HG03520 (cell line): ENCODE measurements around the gene TIMM29.
A peak's percentile ranks its signal among the peaks of the same experiment; 100 is the strongest.
"Not testable (repeated sequence)": the region's sequence is repeated elsewhere in the genome, so short reads cannot be mapped to it uniquely, and the experiment has no call there.

ENCODE experiments used
- ATAC-seq: cut with Tn5 transposase; IDR thresholded peaks from one replicate; pipeline ENCODE4 v1.9.1; 2021; ENCODE audit warnings: mild to moderate bottlenecking, moderate library complexity; ENCODE audit not compliant: unreplicated experiment

The TIMM29 gene

DNA sequence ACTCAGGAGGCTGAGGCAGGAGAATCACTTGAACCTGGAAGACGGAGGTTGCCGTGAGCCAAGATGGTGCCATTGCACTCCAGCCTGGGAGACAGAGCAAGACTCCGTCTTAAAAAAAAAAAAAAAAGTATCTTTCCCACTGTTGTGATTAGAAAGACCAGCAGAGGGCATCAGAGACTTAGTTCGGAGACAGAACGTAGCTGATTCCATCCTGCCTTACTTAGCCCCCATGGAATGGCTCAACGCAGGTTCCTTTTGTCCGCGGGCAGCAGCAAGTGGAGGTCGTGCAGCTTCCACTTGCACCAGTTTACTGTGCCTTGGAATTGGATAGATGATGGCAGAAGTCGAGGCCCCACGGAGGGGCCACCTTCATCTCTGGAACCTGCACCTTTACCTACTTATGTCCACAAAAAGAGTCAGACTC, 8.1 kb downstream of the TIMM29 start:
- ATAC-seq: no peak

DNA sequence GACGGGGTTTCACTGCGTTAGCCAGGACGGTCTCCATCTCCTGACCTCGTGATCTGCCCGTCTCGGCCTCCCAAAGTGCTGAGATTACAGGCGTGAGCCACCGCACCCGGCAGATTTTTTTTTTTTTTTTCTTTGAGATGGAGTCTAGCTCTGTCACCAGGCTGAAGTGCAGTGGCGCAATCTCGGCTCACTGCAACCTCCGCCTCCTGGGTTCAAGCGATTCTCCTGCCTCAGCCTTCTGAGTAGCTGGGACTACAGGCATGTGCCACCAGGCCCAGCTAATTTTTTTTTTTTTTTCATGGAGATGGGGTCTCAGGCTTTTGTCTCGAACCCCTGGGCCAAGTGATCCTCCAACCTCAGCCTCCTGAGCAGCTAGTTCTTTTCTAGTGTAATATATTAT, 13.0 kb downstream of the TIMM29 start:
- ATAC-seq: not testable (repeated sequence)

GRCh38 chr19:10943412-10943811, 14.8 kb downstream of the TIMM29 start:
- not testable (repeated sequence) for ATAC-seq

DNA sequence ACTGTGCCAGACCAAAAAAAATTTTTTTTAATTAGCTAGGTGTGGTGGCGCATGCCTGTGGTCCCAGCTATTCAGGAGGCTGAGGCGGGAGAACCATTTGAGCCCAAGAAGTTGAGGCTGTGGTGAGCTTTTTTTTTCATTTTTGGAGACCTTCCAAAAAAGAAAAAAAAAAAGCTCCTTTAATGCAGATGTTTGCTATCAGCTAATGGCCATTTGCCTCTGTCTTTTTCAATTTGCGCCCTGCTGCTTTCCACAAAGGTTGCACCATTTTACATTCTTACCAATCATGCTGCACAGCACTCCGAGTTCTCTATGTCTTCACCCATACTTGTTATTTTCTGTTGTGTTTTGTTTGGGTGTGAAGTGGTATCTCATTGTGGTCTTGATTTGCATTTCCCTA, 16.7 kb downstream of the TIMM29 start:
- ATAC-seq: no peak

DNA sequence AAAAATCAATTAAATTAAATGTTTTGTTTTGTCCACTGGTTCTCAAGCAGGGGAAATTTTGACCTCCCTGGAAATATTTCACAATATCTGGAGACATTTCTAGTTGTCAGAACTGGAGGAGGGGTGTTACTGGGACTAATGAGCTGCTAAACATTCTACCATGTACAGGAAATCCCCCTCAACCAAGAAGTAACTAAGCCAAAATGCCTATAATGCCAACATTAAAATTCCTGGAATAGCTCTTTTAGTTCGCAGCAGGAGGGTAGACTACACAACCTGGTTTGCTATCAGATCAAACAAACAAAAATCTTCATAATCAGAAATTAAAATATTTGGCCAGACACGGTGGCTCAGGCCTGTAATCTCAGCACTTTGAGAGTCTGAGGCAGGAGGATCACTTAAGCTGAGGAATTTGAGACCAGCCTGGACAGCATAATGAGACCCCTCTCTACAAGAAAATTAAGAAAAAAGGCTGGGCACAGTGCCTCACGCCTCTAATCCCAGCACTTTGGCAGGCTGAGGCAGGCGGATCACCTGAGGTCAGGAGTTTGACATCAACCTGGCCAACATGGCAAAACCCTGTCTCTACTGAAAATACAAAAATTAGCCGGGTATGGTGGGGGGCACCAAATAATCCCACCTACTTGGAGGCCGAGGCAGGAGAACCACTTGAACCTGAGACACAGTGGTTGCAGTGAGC, 18.5 kb downstream of the TIMM29 start:
- ATAC-seq: no peak

DNA sequence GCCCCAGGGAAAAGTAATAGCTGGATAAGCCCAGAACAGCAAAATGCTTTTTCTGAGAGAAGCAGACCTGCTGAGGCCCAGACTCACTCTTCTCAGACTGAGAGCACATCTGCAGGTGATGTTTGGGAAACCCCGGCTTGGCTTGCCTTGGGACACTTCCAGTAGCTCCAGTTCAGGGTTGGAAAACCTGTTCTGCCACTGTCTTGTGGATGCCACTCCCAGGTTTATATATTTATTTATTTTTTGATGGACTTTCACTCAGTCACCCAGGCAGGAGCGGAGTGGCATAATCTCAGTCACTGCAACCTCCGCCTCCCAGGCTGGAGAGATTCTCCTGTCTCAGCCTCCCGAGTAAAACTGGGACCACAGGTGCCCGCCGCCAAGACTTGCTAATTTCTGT, 24.2 kb downstream of the TIMM29 start:
- ATAC-seq: no peak

- ATAC-seq: not testable (repeated sequence)
Measured at GRCh38 chr19:10959277-10959968, 30.8 kb downstream of the TIMM29 start.

DNA sequence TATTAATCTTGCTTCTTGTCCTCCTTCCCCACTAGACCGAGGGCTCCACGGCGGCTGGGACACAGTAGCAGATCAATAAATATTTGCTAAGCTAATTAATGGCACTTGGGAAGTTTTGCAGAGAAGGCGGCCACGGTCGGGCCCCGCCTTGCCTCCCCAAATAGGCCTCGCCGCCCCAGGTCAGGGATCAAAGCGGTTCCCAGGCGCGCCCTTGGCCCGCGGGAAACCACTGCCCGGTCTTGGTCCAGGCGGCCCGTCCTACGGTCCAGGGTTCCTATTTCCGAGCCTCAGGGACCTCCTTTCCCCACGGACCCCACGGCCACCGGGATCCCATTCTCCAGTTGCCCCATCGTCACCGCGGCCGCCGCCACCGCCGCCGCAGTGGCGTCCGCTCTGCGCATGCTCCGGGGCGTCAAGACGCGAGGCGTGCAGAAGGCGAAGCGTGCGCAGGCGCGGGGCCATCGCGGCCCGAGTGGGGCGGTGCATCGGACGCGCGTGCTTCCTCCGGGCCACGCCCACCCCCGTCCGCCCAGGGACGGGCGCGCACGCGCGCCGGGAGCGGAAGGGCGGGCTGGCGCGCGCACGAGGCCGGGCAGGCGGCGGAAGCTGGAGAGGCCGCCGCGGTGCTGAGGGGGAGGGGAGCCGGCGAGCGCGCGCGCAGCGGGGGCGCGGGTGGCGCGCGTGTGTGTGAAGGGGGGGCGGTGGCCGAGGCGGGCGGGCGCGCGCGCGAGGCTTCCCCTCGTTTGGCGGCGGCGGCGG, 31.9 kb downstream of the TIMM29 start, which contains the start of gene SMARCA4:
SMARCA4 (plus strand) TSS at position 717 of the 759 bp plus-strand sequence. CDS start 23,122 bp downstream, outside the sequence.
- ATAC-seq: peak; percentile 67

- peak; percentile 31 for ATAC-seq
Measured at GRCh38 chr19:10961073-10961860, 32.7 kb downstream of the TIMM29 start.

DNA sequence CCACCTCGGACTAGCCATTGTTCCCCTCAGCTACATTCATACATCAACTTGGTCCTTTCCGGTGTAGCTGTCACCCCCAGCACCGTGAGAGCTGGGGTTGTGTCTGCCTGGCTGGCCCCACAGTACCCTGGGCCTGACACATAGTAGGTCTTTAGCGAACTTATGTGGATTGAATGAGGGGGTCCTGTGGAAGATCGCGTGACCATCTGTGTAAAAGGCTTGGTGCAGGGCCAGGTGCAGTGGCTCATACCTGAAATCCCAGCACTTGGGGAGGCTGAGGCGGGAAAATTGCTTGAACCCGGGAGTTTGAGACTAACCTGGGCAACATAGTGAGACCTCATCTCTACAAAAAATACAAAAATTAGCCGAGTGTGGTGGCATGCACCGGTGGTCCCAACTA, 34.3 kb downstream of the TIMM29 start:
- no peak for ATAC-seq

DNA sequence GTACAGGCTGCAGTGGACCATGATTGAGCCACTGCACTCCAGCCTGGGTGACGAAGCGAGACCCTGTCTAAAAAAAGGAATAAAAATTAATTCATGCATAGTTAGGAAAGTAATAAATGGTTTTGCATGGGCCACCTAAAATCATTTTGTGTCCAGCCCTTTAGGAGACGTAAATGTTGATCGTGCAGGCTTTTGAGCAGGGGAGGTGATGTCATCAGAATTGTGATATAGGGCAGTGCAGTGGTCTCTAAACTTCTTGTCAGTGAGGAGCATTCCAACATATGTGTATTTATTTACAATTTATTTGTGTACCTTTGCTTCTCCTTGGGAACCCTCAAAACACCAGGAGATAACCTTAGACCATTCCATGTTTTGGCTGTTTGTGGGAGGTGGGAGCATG, 35.3 kb downstream of the TIMM29 start:
- no peak for ATAC-seq

GRCh38 chr19:10964903-10965302, 36.3 kb downstream of the TIMM29 start:
- ATAC-seq: no peak

DNA sequence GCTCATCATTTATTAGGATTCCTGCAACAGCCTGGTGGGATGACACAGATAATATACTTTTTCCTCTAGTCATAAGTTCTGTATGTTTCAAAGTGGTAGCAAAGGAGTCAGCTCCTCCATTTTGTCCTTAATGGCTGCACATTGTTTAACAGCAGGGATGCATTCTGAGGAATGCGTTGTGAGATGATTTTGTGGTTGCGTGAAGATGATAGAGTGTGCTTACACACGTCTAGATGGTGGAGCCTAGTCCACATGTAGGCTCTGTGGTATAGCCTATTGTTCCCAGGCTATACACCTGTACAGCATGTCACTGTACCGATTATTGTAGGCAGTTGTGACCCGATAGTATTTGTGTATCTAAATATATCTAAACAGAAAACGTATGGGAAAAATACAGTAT, 36.8 kb downstream of the TIMM29 start:
- ATAC-seq: no peak

DNA sequence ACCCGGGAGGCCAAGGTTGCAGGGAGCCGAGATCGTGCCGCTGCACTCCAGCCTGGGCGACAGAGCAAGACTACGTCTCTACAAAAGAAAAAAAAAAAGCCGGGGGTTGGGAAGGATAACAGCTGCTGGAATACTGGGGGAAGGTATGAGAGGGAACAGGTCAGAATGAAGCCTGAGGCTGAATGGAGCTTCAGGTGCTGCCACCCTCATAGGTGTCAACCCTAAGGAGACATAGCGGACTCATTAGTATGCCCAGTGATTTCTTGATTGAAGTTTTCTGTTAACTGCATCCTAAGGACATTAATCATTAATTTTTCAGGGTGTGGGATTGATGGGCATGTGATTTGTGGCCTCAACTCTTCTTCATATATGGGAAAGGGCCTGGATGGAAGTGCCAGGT, 38.2 kb downstream of the TIMM29 start:
- ATAC-seq: no peak

GRCh38 chr19:10968527-10969135, 40.0 kb downstream of the TIMM29 start:
- ATAC-seq: no peak

DNA sequence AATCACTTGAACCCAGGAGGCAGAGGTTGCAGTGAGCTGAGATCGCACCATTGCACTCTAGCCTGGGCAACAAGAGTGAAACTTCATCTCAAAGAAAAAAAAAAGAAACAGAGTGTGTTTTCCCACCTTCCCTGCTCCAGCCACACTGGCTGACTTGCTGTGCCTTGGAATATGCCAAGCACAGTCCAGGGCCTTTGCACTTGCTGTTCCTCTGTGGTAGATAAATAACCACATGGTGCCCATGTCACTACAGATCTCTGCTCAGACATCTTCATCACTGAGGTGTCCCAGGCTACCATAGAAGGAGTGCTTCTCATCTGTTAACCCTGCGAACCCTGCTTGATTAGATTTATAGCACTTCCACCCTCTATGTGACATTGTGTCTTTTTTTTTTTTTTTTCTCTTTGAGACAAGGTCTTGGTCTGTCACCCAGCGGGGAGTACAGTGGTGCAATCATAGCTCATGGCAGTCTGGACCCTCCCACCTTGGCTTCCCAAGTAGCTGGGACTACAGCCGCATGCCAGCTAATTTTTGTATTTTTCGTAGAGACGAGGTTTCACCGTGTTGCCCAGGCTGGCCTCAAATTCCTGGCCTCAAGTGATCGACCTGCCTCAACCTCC, 42.6 kb downstream of the TIMM29 start:
- ATAC-seq: no peak

DNA sequence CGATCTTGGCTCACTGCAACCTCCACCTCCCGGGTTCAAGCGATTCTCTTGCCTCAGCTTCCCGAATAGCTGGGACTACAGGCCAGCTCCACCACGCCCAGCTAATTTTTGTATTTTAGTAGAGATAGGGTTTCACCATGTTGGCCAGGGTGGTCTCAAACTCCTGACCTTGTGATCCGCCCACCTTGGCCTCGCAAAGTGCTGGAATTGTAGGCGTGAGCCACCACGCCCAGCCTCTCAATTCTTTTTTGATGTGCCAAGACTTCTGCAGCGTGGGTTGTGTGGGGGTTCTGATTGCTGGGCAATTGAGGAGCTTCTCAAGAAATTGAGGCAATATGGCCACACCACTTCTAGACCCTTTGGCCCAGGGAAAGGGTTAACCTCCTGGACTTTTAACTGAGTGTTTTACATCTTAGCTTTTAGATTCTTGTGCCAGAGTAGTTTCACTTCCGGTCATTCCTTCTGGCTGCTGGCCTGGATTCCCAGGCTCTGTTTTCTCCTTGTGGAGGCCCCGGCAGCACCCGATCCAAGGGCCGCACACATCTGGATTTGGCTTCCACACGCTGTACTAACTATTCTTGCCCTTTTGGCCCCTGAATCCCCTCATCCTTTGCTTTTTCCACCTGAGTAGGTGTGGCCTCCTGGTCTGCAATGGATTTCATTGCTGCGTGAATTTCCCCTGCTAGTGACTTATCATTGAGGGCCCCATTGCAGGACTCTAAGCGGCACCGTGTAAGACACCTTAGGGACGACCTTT, 46.9 kb downstream of the TIMM29 start:
- ATAC-seq: no peak

DNA sequence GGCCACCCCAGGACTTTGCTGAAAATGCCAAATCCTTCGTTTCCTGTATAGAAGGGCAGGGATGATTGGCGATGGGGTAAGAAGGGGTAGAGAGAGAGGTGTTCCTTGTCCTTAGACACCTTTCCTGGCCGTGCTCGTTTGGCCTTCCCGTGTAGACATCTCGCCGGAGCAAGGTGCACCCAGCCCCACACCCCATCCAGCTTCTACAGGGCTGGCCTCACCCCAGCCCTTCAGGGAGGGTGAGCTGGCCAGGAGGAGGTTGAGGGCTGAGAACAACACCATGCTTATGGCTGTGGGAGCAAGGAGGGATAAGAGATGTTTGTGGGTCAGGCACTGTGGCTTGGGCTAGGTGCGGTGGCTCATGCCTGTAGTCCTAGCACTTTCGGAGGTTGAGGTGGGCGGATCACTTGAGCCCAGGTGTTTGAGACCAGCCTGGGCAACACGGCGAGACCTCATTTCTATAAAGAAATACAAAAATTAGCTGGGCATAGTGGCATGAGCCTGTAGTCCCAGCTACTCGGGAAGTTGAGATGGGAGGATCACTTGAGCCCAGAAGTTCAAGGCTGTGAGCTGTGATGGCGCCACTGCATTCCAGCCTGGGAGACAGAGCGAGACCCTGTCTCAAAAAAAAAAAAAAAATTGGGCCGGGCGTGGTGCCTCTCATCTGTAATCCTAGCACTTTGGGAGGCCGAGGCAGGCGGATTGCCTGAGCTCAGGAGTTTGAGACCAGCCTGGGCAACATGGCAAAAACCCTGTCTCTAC, 47.7 kb downstream of the TIMM29 start:
- ATAC-seq: no peak

- ATAC-seq: no peak
Measured at GRCh38 chr19:10977742-10978092, 49.1 kb downstream of the TIMM29 start.
